NCI-H774 (cell line): Measurements from ENCODE around the gene ABLIM2.
A peak's percentile ranks its signal among the peaks of the same experiment; 100 is the strongest.

Experiments used
- DNase-seq: peaks from one replicate; lab custom pipeline; 2025; lab: John Stamatoyannopoulos, UW

The ABLIM2 gene

GRCh38 chr4:8192748-8193738 lies 34.4 kb upstream of the ABLIM2 start:
- DNase-seq = peak; percentile 80

GRCh38 chr4:8191136-8191747 lies 32.6 kb upstream of the ABLIM2 start:
- no peak for DNase-seq

GRCh38 chr4:8189551-8190466 lies 31.2 kb upstream of the ABLIM2 start:
- DNase-seq = no peak

GRCh38 chr4:8188743-8189550 lies 30.3 kb upstream of the ABLIM2 start:
- DNase-seq = peak; percentile 74

- DNase-seq = no peak
These were observed 29.5 kb upstream of the ABLIM2 start for GRCh38 chr4:8188085-8188484.

- no peak for DNase-seq
These were observed 27.3 kb upstream of the ABLIM2 start for GRCh38 chr4:8185930-8186329.

GRCh38 chr4:8185295-8185694 lies 26.7 kb upstream of the ABLIM2 start:
- no peak for DNase-seq

- DNase-seq = no peak
These were observed 25.4 kb upstream of the ABLIM2 start for GRCh38 chr4:8184061-8184460.

- no peak for DNase-seq
These were observed 24.5 kb upstream of the ABLIM2 start for GRCh38 chr4:8182858-8183725.

GRCh38 chr4:8182294-8182693 lies 23.7 kb upstream of the ABLIM2 start:
- DNase-seq = no peak

GRCh38 chr4:8181844-8182243 lies 23.2 kb upstream of the ABLIM2 start:
- DNase-seq = no peak

- DNase-seq = no peak
These were observed 22.5 kb upstream of the ABLIM2 start for GRCh38 chr4:8181119-8181518.

GRCh38 chr4:8180310-8181093 lies 21.9 kb upstream of the ABLIM2 start:
- DNase-seq = no peak

- no peak for DNase-seq
These were observed 21.2 kb upstream of the ABLIM2 start for GRCh38 chr4:8179771-8180170.

GRCh38 chr4:8179074-8179473 lies 20.5 kb upstream of the ABLIM2 start:
- DNase-seq = no peak

- no peak for DNase-seq
These were observed 19.3 kb upstream of the ABLIM2 start for GRCh38 chr4:8177956-8178355.

GRCh38 chr4:8177552-8177951 lies 18.9 kb upstream of the ABLIM2 start:
- no peak for DNase-seq

- DNase-seq = peak; percentile 14
These were observed 18.2 kb upstream of the ABLIM2 start for GRCh38 chr4:8176547-8177399.

GRCh38 chr4:8175686-8176085 lies 17.1 kb upstream of the ABLIM2 start:
- no peak for DNase-seq
